ENCODE results near the gene TNFRSF19.

TNFRSF19 gene

GRCh38 chr13:23690668-23691067 lies 120.5 kb downstream of the TNFRSF19 start:
- no peak overlapping the region for H3K4me3 ChIP-seq
- H3K27ac ChIP-seq, result no peak overlapping the region
- TF ChIP-seq CTCF (IDR thresholded peaks at IDR 0.05), result no peak
- no peak for DNase-seq (ENCODE audit: low spot score)

- Histone ChIP-seq H3K4me3 (no peak overlapping the region), H3K27ac (no peak overlapping the region)
- no peak for DNase-seq (ENCODE audit: low spot score)
- TF ChIP-seq CTCF (IDR thresholded peaks at IDR 0.05), result no peak
Observed at GRCh38 chr13:23692816-23693215, 122.6 kb downstream of the TNFRSF19 start.

GRCh38 chr13:23695196-23695595 lies 125.0 kb downstream of the TNFRSF19 start:
- DNase-seq (ENCODE audit: low spot score), result no peak
- H3K4me3 ChIP-seq, result no peak overlapping the region
- TF ChIP-seq CTCF (IDR thresholded peaks at IDR 0.05), result no peak
- no peak overlapping the region for H3K27ac ChIP-seq

- DNase-seq (ENCODE audit: low spot score), result no peak
- Histone ChIP-seq H3K4me3 (peak overlapping the region; percentile 38), H3K27ac (no peak overlapping the region)
- no peak for TF ChIP-seq CTCF (IDR thresholded peaks at IDR 0.05)
Observed at GRCh38 chr13:23695711-23696464, 125.7 kb downstream of the TNFRSF19 start.

- no peak for TF ChIP-seq CTCF (IDR thresholded peaks at IDR 0.05)
- Histone ChIP-seq H3K27ac (no peak overlapping the region), H3K4me3 (no peak overlapping the region)
- no peak for DNase-seq (ENCODE audit: low spot score)
Observed at GRCh38 chr13:23696610-23697009, 126.4 kb downstream of the TNFRSF19 start.

GRCh38 chr13:23697772-23698313 lies 127.6 kb downstream of the TNFRSF19 start:
- no peak for DNase-seq (ENCODE audit: low spot score)
- no peak for TF ChIP-seq CTCF (IDR thresholded peaks at IDR 0.05)
- Histone ChIP-seq H3K27ac (no peak overlapping the region), H3K4me3 (no peak overlapping the region)

GRCh38 chr13:23699271-23699670 lies 129.1 kb downstream of the TNFRSF19 start:
- TF ChIP-seq CTCF (IDR thresholded peaks at IDR 0.05), result no peak
- Histone ChIP-seq H3K4me3 (no peak overlapping the region), H3K27ac (no peak overlapping the region)
- DNase-seq (ENCODE audit: low spot score), result no peak
